ENCODE results near the gene EPB41L5. TPM values are rescaled to one million over a fixed set of nuclear protein-coding genes. Genes with fewer than 3 reads are reported as not detected.

EPB41L5 gene
- total RNA-seq, 4 donors from 2014 or later = 13.7 to 49.7 (median 21.1) TPM

DNA sequence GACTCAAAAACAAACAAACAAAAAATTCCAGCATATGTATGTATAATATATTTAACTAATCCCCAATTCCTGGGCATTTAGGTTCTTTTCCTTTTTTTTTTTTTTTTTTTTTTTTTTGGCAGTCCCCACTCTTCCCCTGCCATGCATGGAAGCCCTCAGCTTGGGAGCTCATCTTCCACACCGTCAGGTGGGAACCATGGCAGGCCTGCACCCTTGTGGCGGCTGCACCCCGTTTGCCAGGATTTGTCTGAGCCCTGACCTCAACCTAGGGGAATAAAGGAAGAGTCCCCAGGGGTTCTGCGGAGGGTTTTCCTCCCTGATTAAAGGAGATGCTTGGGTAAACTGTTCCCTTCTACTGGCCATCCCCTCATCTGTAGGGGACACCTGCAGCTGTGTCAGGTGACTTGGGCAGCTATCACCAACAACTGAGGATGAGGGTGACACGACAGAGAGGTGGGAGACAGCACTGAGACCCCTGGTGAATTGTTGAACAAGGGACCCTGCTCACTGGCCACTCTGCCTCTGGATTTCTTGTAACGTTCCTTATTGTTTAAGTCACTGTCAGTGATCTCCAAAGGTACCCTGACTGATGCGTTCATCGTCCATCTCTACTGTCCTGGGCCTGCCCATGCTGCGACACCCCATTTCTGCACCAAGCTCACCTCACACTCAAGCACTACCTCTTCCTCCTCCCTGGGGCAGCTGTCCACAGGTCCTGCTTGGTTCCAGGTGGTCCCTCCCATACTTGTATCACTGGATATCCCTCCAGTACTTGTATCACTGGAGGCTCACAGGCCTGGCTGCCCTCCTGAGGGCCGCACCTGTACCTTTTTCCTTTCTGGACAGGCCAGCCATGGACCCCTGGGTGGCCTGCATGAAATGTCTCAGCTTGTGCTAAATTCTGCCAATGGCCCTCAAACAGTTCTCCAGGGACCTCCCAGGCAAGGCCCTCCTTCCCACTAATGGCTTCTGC, 195.8 kb downstream of the EPB41L5 start:
- no peak for ATAC-seq
- Histone ChIP-seq H3K4me3 (no peak overlapping the region), H3K9me3 (no peaks in the 10 kb centered on the region), H3K4me1 (peaks cover 0 to under 1% (median 0%) of the 10 kb centered on the region in 3 donors), H3K36me3 (no peaks in the 10 kb centered on the region), H3K27me3 (no peaks in the 10 kb centered on the region), H3K27ac (no peak overlapping the region)
- no peak for TF ChIP-seq POLR2A (IDR thresholded peaks at IDR 0.05)
- TF ChIP-seq EP300 (IDR thresholded peaks at IDR 0.05) = no peak
- TF ChIP-seq, protein P1, sequence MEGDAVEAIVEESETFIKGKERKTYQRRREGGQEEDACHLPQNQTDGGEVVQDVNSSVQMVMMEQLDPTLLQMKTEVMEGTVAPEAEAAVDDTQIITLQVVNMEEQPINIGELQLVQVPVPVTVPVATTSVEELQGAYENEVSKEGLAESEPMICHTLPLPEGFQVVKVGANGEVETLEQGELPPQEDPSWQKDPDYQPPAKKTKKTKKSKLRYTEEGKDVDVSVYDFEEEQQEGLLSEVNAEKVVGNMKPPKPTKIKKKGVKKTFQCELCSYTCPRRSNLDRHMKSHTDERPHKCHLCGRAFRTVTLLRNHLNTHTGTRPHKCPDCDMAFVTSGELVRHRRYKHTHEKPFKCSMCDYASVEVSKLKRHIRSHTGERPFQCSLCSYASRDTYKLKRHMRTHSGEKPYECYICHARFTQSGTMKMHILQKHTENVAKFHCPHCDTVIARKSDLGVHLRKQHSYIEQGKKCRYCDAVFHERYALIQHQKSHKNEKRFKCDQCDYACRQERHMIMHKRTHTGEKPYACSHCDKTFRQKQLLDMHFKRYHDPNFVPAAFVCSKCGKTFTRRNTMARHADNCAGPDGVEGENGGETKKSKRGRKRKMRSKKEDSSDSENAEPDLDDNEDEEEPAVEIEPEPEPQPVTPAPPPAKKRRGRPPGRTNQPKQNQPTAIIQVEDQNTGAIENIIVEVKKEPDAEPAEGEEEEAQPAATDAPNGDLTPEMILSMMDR (IDR thresholded peaks at IDR 0.05) = no peak
- no peak for TF ChIP-seq POLR2AphosphoS5 (IDR thresholded peaks at IDR 0.05)
- WGBS, 2 donors (ENCODE audit: low coverage in 1 of 2) = 90% methylated on average over 4 of the region's 10 CpGs; no CpG with 5 or more reads in 1 of the 2 donors

DNA sequence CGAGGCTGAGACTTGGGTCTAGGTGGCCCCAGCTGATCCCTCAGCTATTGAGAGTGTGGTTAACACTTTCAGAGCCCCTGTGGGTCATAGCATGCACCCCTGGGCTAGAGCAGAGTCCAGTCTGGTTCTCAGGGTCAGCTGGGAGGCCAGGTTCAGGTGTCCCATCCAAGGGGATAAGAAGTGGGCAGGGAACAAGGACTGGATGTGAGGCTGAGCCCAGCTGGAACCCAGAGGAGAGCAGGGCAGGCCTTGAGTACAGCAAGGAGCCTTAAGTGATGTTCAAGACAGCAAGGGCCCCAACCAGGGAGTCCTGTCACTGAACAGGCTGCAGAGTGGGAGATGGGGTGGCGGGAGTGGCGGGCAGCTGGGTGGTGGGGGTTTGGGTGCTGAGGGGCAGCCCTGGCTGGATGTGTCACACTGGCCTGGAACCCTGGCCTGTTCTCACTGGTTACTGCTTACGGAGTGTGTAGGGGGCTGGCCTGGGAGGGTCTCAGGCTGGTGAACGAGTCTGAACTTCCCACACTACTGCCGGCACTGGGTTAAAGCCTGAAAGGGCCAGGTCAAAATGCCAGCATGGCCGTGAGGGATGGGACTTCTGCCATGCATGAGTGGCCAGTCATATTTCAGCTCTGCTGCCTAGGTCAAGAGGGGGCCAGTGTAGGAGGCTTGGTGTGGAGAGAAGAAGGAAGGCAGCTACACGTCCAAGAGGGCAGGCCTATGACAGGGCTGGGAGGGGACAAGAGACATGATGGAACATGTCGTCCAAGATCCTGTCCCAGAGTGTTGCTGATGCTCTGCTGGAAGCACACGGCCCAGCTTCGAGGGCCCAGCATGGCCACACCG, 196.8 kb downstream of the EPB41L5 start:
- H3K27me3 ChIP-seq = no peaks in the 10 kb centered on the region
- H3K36me3 ChIP-seq = no peaks in the 10 kb centered on the region
- TF ChIP-seq POLR2A (IDR thresholded peaks at IDR 0.05) (no peak), EP300 (IDR thresholded peaks at IDR 0.05) (no peak), POLR2AphosphoS5 (IDR thresholded peaks at IDR 0.05) (no peak)
- TF ChIP-seq, protein P1 (IDR thresholded peaks at IDR 0.05) = no peak
- no peak overlapping the region for H3K27ac ChIP-seq
- H3K9me3 ChIP-seq = no peaks in the 10 kb centered on the region
- no peaks in the 10 kb centered on the region for H3K4me1 ChIP-seq
- no peak for ATAC-seq
- 78 to 92% methylated on average over 2 to 6 of the region's 12 CpGs for WGBS, 2 donors (ENCODE audit: low coverage in 1 of 2)
- H3K4me3 ChIP-seq = no peak overlapping the region

DNA sequence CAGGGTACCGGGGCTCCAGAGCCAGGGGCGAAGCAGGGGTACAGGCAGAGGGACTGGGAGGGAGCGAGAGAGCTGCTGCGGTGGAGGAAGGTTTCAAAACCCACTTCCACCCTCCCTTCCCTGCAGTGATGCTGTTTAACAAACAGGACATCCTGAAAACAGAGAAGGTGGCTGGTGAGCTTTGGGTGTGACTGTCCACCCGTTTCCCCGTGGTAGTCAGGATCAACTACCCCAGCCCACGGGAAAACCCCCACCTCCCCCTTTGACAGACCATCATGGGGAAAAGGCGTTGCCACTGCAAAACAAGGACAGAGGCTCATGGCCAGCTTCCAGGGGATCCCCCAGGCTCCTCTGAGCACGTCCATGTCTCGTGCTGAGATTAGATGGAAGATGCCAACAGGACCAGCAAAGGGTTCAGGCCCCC, 197.4 kb downstream of the EPB41L5 start:
- 40% methylated on average over 1 of the region's 10 CpGs; no CpG with 5 or more reads in 1 of the 2 donors for WGBS, 2 donors (ENCODE audit: low coverage in 1 of 2)
- no peak overlapping the region for H3K4me3 ChIP-seq
- no peaks in the 10 kb centered on the region for H3K27me3 ChIP-seq
- TF ChIP-seq, protein P1 (IDR thresholded peaks at IDR 0.05) = no peak
- TF ChIP-seq POLR2AphosphoS5 (IDR thresholded peaks at IDR 0.05) = no peak
- no peak for TF ChIP-seq POLR2A (IDR thresholded peaks at IDR 0.05)
- no peak for TF ChIP-seq EP300 (IDR thresholded peaks at IDR 0.05)
- ATAC-seq = no peak
- H3K36me3 ChIP-seq = no peaks in the 10 kb centered on the region
- no peaks in the 10 kb centered on the region for H3K4me1 ChIP-seq
- H3K9me3 ChIP-seq = no peaks in the 10 kb centered on the region
- H3K27ac ChIP-seq = no peak overlapping the region

DNA sequence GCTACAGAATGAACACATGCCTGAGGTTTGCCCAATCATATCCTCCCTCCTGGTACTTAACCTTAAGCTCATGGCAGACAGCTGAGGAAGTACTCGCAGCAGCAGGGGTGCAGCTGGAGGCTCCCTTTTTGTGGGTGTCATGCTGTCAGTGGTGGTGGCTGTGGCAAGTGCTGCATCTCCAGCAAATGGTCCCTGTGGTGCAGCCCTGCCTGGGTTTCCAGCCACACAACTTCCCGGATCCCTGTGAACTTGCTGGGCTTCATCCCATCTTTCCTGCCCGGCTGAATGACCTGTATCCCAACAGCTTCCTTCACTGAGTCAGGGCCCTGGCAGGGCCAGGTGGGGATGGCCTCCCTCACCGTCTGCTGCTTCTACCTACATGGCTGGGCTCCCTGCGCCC, 205.3 kb downstream of the EPB41L5 start:
- WGBS, 2 donors (ENCODE audit: low coverage in 1 of 2) = 94% methylated on average over 3 of the region's 5 CpGs; no CpG with 5 or more reads in 1 of the 2 donors
- Histone ChIP-seq H3K4me3 (no peak overlapping the region), H3K27ac (no peak overlapping the region), H3K4me1 (peaks cover 0 to 39% (median 6%) of the 10 kb centered on the region in 3 donors), H3K36me3 (peaks cover 0 to 33% of the 10 kb centered on the region in 2 donors), H3K27me3 (no peaks in the 10 kb centered on the region), H3K9me3 (peaks cover 0 to 6% (median 0%) of the 10 kb centered on the region in 3 donors)
- no peak for ATAC-seq
- TF ChIP-seq, protein P1 (IDR thresholded peaks at IDR 0.05) = no peak
- TF ChIP-seq POLR2A (IDR thresholded peaks at IDR 0.05) (no peak), EP300 (IDR thresholded peaks at IDR 0.05) (no peak), POLR2AphosphoS5 (IDR thresholded peaks at IDR 0.05) (no peak)
